Fibroblast of skin of abdomen (primary cell): ENCODE data around the gene TENT4B.
A peak's percentile ranks its signal among the peaks of the same experiment; 100 is the strongest.

Experiments used
- DNase-seq: peaks from one replicate; pipeline ENCODE4 v3.0.0-alpha.2; 2013

The TENT4B gene

DNA sequence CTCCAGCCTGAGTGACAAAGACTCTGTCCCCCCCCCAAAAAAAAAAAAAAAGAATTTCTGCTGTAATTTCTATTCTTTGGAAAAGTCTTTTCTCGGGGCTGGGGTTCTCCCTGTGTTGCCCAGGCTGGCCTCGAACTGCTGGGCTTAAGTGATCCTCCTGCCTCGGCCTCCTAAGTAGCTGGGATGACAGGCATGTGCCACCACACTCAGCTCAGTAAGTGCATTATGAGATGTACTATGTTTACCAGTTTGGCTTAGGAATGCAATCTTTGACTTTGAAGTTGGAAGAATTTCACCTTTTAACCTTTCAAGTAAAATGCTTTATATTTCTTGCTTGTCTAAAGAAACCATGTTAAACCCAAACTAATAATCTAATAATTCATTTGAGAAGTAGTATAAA is 85.2 kb downstream of the TENT4B start:
- DNase-seq, result no peak

DNA sequence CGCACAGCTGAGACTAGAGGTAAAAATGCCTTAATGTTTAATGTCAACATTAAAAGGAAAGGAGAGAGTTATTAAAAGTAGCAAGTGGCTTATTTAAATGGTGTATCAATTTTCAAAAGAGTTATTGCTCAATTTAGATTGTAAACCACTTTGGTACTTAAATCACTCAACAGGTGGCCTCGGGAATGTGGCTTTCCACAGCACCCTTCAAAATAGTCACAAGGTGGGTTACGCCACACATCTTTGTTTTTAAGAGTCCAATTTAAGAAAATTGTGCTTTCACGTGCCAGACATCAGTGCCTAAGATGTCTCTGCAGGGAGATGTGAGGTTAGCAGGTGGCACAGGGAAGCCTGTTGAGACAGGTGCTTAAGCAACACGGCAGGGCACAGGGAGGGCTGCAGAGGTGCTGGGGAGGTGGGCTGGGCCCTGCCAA is 85.8 kb downstream of the TENT4B start:
- DNase-seq, result no peak

DNA sequence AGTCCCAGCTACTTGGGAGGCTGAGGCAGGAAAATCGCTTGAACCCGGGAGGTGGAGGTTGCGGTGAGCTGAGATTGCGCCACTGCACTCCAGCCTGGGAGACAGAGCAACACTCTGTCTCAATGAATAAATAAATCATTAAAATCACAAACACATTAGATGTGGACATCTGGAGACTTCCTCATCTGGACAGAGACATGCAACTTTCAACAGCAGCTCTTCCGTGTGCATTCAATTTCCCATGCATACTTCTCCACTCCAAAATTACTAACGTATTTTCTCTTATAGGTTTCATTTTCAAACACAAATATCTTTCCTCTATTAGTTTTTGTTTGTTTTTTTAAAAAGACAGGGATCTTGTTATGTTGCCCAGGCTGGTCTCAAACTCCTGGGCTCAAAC is 89.9 kb downstream of the TENT4B start:
- DNase-seq, result peak; percentile 54

DNA sequence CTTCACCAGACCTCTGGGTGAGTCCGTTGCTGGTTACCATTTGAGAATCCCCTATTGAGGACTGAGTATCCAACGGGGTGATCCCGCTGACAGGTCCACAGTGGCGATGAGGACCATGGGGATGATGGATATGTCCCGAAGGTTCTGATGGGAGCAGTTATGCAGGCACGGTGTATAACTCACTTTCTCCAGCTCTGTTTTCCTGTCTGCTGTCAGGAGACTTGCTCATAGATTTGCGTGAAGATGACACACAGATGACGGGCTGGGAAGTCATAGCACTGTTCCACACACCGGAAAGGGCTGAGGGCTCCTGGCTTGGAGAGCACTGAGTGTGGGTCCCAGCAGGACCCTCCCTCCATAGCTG is 91.0 kb downstream of the TENT4B start:
- DNase-seq, result peak; percentile 29

DNA sequence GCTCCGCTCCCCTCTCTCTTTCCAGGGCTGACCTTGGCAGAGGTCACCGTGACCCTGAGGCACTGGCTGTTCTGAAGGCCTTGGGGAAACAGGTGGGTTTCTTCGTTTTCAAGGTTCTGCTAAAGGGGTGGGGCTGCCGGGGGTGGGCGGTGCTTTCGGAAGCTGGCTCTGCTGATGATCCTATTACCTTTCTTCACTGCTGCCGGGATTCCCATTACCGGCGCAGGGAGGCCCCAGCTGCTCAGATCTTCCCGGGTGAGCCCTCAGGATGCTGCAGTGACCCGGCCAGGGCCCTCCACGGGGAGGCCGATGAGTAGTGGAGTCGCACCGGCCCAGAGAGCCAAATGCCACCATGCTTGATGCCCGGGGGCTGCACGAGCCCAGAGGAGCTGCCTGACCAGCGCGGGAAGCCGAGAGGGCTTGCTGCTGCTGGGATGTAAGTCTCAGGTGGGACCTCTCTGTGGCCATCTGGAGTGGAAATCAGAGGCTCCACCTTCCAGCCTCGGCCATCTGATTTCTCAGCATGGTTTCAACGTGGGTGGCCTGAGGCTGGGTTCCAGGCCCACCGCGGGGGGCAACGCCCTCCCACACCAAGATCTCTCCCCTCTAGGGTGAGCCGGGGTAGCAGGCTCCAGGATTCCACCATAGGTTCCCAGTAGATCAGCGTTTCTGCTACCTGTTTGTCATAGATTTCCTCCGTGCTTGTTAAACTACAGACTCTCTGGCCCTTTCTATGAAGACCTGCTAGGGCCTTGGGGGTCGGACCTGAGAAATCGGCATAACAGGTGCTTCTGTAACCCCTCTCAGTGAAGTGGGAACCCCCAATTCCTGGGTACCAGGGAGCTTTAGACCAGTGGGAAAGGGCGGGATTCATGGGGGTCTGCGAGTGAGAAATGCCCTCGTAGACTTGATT is 91.7 kb downstream of the TENT4B start:
- no peak for DNase-seq

DNA sequence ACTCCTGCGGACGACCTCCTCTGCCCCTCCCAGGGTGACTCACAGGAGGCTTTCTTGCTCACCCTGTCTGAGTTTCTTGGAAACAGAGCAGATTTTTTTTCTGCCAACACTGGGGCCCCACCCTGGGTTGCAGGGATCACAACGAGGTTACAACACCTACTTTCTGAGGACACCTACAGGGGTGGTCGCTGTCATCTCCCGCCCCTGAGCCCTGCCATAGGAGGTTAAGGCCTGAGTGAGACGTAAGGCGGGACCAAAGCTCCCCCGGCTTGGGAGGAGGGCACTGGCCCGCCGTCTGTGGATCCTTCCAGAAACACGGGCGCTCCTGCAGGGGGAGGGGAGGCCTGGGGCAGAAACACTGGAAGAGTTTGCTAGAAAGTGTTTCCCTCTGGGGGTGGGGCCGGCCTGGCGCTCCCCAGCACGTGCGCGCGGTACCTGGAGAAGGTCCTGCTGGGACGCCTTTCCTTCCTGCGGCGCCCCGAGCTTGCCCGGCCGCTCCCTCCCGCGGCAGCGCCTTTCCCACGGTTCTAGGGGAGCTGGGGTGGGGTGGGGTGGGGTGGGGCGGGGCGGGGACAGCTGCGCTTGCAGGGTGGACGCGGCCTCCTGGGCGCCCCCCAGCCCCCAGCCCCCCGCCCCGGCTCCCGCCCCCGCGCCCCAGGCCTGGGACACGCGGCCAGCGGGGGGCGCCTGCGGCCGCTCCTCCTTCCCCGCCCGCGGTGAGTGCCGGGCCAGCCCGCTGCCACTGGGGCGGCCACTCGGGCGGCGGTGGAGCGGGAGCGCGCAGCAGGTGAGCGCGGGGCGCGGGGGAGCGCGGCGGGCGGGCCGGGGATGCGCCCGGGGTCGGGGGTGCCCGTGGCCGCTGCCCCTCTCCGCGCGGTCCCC is 92.6 kb downstream of the TENT4B start:
- peak; percentile 68 for DNase-seq

DNA sequence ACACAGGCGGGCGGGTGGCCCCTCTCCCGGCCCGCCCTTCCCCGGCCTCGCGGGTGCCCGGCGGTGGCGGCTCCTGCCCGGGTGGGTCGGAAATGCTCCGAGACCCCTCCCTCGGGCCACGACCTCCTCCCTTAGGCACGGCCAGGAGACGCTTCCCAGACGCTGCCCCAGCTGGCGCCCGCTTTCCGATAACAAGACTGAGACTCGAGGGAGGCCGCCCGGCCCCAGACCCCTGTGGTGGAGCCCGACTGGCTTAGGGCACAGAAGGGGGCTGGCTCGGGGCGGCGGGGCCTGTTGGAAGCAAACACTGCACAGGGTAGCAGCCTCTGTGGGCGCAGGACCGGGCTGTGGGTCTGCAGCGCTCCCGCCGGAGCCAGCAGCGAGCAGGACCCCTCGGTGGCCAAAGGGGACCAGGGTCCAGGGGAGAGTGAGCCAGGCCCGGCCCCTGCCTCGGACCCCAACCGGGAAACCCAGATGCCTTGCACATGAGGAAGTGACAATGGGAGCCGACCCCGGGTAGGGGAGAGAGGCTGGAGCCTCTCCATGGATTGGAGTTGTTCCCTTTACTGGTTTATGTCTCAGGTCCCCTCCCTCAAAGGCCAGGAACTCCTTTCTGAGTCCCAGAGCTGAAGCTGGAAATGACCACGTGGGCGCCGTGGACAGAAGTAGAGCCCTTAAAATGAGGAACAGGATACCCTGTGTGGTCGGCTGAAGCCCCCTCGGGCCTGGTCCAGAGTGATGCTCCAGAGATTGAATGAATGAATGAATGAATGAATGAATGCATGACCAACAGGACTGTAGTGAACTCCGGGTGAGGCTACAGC is 93.4 kb downstream of the TENT4B start:
- no peak for DNase-seq

DNA sequence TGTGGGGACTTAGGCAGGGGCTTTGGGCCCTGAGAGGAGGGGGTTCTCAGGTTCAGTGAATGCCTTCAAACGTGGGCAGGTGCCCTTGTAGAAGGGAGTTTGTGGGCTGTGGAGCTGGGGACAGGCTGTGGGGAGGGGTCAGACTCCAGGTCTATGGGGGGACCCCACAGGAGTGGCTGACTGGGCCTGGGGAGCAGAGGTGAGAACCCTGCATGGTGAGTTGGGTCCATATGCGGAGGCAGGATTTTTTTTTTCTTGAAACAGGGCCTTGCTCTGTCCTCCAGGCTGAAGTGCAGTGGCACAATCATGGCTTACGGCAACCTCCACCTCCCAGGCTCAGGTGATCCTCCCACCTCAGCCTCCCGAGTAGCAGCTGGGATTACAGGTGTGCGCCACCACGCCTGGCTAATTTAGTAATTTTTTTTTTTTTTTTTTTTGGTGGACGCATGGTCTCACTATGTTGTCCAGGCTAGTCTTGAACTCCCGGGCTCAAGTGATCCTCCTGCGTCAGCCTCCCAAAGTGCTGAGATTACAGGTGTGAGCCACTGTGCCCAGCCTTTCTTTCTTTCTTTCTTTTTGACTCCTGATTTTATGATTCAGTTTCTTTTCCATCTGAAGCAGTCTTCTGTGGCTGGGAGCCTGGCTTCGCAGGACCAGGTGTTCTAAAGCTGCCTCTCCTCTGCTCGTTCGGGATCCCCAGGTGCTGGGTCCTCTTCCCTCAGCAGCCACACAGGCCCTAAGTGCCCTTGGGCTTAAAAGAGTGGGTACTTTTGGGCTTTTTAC is 94.2 kb downstream of the TENT4B start:
- DNase-seq, result no peak

DNA sequence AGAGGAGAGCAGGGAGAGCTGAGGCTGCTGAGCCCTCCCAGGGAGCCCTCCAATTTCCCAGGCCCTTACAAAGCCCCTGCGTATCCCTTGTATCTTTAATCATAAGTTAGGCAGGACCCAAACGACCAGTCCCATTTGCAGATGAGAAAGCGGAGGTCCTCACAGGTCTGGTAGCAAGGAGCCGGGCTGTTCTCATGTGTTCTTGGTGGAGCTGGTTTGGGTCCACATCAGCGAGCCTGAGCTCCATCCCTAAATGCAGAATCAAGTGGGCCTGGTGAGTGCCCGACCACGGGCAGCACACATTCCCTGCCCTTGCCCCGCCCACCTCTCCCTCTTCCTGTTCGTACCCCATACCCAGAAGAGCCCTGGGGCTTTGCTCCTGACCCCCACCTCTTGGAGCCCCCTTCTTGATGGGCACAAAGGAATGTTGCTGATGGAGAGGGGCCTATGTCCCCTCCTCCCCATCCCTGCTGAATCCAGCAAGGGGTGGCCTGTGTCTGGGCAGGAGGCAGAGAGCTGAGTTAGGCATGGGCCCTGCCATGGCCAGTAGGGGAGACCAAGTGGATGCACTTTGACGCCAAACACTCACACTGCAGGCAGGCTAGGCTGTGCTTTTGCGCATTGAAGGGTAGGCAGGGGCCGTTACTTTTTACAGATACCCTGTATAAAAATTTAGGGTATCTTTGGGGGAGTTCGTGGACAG is 95.0 kb downstream of the TENT4B start:
- DNase-seq, result no peak

DNA sequence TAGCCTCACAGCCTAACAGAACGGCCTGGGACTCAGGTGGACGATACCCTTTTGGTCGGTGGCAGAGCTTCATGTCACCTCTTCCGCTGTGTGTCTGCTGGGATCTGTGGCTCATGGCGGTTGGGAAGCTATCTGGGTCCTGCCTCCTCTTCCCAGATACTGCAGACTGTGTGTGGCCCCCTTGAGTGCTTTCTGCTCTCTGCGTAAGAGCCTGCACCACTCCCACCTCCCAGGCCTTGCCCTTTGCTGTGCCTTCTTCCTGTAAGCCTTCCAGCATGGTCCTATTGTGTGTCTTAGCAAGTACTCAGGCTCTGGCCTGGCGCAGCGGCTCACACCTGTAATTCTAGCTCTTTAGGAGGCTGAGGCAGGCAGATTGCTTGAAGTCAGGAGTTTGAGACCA is 95.7 kb downstream of the TENT4B start:
- no peak for DNase-seq

DNA sequence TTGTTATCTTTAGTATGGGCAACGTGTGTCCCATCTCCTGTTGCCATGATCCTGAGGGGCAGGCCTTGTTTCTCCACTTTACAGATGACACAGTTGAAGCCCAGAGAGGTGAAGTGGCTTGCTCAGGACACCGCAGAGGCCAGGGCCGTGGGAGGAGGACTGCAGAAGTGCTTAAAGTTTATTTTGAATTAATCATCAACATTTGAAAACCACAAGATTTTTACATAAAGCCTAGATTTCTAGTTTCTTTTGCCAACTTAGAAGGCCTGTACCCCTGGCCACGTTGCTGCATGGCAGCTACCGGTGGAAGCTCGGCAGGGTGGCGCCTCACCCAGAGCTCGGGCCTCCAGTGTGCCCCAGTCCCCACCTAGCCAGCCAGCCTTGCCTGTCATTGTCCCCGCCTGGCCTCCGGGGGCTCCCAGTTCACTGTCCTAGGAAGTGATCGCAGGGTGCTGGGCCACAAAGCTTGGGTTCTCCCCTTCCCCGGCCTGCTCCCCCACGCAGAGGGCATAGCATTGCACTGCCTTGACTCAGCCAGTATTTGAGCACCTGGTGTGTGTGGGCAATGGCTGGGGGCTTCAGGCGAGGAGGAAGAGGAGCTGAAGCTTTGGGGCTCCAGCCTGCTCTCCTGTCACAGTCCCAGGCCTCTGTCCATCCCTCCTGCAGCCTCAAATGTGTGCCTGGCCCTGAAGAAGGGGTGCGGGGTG is 98.4 kb downstream of the TENT4B start:
- peak; percentile 84 for DNase-seq

DNA sequence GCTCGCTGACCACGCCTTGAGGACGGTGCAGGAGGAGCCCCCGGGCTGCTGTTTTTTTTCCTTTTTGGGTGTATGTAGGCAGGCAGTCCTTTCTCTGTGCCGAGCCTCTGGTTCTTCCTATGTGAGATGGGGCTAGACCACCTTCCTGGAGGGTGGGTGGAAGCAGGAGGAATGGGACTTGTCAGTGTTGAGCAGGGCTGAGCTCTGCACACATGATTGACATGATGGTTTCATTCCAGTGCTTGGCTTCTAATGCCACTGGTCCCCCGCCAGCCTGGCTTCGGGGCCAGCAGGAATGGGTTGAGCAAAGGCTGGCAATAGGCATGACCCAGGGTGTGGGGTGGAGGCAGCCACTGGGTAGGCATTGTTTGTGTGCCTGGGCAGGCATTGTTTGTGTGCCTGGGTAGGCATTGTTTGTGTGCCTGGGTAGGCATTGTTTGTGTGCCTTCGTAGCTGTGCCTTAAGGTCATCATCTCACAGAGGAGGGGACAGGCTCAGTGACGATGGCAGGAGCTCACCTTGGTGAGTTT is 99.0 kb downstream of the TENT4B start:
- no peak for DNase-seq

DNA sequence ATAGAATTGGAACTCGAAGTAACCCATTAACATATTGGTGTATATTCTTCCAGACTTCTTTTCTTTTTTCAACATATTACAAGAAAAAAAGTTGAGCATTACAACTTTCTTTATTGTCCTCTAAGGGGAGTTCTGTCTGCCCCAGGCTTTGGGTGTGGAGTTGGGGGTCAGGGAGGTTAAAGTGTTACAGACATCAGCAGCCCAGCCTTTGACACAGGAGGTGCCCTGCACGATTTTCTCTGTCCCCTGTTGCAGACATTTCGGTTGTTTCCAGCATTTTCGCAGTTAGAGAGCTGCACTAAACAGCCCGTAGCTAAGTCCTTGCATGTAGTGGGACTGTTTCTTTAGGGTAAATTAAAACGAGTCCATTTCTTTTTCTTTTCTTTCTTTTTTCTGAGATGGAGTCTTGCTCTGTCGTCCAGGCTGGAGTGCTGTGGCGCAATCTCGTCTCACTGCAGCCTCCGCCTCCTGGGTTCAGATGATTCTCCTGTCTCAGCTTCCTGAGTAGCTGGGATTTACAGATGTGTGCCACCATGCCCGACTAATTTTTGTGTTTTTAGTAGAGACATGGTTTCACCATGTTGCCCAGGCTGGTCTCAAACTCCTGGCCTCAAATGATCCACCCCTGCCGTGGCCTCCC is 99.9 kb downstream of the TENT4B start:
- DNase-seq, result no peak

DNA sequence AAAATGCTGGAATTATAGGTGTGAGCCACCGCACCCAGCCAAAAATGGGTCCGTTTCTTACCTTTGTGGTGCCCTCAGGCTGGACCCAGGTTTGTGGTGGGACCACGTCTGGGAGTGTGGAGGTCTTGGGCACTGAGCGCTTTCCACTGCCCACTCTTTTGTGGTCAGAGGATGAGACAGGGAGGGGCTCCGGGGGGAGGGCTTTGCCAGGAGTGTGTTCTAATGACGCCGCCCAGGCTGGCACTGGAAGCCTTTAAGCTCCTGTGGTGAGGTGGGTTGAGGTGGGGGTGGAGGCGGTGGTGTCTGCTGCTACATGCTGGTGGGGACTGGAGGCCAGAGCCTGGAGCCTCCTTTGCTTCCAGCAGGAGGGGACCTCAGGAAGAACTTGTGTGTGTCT is 100.4 kb downstream of the TENT4B start:
- no peak for DNase-seq

DNA sequence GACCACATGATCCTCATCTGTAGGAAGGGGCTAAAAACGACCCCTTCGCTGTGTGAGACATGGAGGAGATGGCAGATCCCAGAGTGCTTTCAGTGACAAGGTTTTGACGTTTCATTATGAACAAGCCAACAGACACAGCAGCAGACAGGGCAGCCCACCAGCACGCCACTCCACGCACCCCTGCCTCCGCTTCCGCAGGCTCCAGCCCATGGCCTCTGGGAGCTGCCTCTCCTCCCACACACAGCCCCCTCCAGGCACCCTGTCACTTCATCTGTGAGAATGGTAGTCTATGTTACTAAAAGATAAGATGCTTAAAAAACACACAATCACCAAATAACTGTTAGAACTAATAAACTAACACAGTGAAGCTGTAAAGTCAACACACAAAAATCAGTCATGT is 101.0 kb downstream of the TENT4B start:
- DNase-seq, result no peak

DNA sequence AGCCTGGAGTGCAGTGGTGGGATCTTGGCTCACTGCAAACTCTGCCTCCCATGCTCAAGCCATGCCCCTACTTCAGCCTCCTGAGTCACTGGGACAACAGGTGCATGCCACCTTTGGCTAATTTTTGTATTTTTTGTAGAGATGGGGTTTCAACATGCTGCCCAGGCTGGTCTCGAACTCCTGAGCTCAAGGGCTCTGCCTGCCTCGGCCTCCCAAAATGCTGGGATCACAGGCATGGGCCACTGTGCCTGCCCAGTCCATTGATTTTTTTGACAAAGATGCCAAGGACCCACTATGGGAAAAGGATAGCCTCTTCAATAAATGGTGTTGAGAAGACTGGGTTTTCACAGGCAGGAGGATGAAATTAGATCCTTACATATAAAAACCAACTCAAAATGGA is 102.4 kb downstream of the TENT4B start:
- DNase-seq, result no peak

DNA sequence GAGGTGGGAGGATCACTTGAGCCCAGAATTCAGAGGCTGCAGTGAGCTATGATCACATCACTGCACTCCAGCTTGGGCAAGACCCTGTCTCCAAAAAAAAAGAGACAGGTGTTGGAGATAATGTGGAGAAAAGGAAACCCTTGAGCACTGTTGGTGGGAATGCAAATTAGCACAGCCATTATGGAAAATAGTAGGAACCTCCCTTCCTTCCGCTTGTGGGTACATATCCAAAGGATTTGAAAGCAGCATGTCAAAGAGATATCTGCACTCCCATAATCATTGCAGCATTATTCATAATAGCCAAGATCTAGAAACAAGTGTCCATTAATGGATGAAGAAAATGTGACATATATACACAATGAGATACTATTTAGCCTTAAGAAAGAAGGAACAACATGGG is 103.5 kb downstream of the TENT4B start:
- DNase-seq, result no peak

DNA sequence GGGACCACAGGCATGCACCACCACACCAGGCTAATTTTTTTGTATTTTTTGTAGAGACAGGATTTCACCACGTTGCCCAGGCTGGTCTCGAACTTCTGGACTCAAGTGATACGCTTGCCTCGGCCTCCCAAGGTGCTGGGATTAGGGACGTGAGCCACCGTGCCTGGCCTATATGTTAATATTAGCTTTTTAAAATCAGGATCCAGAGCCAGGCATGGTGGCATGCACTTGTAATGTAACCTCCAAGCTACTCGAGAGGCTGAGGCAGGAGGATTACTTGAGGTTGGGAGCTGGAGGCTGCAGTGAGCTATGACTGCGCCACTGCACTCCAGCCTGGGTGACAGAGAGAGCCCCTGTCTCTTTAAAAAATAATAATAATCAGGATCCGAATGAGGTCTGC is 104.8 kb downstream of the TENT4B start:
- DNase-seq, result no peak

DNA sequence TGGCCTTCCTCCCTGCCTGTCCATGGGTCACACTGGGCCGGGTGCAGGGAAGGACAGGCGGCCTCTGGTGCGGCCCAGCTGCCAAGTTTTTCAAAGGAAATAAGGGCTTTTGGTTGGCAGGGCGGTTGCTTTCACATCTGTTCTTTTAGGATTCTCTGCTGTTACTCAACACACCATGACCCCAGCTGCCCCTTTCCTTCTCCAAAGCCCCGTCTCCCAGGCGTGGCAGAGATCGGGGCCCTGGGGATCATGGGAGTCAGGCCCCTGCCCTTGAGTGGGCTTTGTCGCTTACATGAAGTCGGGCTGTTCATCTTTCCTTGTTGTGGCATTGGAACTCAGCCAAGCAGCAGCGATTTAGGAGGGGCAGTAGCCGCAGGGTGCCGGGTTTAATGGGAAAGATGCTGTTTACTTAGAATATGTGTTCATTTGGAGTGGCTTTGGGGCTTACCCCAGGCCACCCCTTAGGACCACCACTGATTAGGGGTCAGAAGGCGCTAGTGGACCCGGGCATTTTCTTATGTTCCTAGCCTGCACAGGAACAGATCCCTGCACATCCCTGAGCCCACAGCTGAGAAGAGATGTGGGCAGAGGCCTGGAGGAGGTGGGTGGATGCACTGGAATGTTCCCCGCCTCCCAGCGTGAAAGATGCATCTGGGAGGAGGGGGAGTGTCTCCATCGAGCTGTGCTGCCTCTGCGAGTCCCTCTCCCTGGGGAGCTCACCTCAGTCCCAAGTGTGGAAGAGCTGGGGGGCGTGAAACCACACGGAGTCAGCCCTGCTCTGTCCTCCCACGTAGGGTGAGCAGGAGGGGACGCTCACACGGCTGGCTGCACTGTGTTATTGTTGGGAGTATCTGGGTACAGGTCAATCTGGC is 106.5 kb downstream of the TENT4B start:
- DNase-seq, result peak; percentile 42
